GM10847 (cell line): Measurements from ENCODE around the gene SLCO3A1.

Source experiments
- POLR2A ChIP-seq: IDR thresholded peaks from 2 replicates; pipeline ENCODE4 v1.6.1; 2011; ENCODE audit not compliant: insufficient read length; ENCODE audit errors: extremely low read depth

SLCO3A1 gene

DNA sequence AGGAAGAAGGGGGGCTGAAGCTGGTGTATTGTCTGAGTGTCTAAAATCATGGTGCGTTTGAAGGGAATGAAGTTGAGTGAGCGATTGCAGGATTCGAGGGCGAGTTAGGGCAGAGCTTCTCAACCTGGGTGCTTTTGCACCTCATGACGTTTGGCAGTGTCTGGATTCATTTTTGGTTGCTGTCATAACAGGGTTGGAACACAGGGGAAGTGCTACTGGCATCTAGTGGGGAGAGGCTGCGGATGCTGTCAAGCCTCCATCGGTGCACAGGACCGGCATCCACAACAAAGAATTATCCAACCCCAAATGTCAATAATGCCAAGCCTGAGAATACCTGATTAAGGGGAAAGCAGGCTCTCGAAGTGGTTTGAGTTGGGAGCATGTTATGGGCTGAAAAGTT, 120.0 kb downstream of the SLCO3A1 start:
- no peak for TF ChIP-seq POLR2A

GRCh38 chr15:91974321-91974720, 120.8 kb downstream of the SLCO3A1 start:
- TF ChIP-seq POLR2A = no peak

GRCh38 chr15:91975241-91975978, 121.9 kb downstream of the SLCO3A1 start:
- no peak for TF ChIP-seq POLR2A

DNA sequence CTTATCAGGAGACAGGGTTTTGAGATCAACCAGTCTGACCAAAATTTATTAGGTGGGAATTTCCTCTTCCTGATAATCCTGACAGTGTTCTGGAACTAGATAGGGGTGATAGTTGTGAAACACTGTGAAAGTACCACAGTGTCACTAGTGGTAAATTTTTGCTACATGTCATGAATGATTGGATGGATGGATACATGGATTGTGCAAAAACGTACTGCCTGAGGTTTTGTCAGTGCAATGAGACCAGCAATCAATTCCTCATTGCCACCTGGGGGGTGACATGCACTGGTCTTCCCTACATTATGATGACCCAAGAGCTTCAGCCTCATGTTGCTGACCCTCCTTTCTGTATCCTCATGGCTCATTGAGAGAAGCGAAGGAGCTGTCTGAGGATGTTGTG, 123.5 kb downstream of the SLCO3A1 start:
- no peak for TF ChIP-seq POLR2A

DNA sequence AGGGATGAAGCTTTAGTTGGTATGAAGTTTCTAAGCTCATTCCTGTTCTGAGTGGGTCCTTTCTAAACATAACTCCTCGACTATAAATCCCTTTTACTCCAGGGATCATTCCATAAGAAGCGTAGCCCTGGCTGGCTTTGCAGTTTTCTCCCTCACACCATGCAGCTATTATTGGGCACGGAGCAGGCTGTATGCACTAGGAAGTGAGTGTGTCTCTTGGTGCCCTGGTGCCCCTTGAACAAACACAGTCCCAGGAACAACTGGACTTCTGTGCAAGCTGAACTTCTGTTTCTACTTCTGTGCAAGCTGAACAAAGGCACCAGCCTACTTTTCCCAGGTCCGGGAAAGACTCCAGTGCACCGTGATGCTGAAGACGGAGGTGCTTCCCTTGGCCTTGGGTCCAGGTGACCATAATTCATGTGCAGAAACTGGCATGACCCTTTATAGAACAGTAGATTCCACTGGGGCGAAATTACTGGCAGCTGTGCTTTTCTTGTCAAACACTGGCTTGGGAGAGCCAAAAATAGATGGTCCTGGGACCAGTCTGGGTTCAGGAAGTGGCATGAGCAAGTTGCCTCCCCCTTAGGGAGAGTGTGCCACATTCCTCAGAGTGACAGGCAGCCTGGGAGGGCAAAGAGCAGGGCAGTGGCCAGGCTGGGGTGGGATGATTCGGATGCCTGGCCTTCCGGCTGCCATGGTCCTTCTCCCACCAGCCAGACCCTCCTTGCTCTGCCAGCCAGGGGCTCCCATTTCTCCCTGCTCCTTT, 127.2 kb downstream of the SLCO3A1 start:
- TF ChIP-seq POLR2A = no peak

DNA sequence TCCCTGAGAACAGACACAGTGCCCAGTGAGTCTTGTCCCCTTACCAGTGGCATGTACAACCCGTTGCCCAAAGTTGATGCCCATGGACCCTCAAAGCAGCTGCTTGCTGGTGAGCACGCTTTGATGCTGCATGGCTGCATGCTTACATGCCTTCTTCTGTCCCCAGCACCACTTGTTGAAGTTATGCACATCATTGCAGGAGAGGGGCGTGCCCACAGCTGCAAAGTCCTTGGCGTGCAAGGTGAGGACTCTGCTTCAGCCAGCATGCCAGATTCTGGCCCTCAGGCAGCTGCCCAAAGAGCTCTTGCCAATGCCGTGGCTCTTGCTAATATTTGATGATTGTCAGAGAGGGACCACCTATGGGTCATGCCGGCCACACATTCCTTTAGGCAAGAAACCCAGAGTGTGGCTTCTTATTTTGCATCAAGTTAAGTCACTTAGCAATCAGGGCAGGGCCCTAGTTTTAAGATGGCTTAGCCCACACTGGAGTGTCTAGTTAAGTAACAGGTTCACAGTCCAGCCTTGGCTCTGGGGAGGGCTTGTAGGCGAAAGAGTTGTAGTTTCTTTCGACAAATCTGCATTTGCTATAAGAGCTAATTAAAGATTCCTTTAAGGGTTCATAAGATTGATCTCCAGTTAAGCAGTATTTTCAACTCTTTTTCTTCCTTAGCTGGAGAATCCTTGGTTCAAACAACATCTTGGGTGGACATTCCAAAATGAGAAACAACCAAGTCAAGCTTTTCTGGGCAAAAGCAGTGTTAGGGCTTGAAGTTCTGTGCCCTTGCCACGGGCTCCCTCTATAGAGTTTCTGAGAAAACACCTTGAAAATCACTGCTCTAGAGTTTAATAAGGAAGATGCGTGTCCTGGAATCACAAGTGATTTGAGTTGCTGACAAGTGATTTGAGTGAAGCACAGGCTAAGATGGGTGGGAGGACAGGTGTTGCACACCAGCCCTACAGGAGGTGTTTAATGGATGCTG, 128.6 kb downstream of the SLCO3A1 start:
- TF ChIP-seq POLR2A = no peak

- no peak for TF ChIP-seq POLR2A
Observed at GRCh38 chr15:91983729-91984340, 130.3 kb downstream of the SLCO3A1 start.

DNA sequence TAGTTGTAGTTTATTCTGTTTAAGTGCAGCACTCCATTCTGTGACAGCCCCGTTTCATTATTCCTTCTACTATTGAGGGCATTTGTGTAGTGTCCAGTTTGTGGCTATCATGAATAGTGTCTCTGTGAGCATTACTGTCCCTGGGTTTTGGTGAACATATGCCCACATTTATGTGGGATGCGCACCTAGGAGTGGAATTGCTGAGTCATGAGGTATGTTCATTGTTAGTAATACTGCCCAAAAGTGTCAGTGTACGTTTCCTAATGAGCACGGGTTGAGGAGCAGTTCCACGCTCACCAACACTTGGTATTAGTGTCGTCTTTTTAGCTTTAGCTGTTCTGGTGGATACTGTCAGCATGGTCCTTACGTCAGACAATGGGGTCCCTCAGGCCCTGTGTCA, 131.8 kb downstream of the SLCO3A1 start:
- no peak for TF ChIP-seq POLR2A

- TF ChIP-seq POLR2A = no peak
Observed at GRCh38 chr15:91988071-91988470, 134.6 kb downstream of the SLCO3A1 start.

DNA sequence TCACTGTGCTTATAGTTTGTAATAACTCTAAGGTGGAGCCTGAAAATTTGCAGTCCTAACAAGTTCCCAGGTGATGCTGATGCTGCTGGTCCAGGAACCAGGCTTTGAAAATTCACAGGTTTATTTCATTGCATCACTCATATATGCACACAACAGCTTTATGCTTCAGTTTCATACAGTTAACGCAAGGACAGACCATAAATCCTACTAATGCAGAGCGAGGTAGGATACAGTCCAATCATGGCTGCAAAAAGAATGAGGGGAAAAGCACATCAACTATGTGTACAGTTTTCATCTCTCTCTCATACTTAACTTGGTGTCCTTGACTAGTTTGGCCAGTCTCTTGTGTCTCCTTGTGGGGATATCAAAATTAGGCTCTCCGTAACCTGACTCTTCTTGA, 135.1 kb downstream of the SLCO3A1 start:
- TF ChIP-seq POLR2A = no peak

DNA sequence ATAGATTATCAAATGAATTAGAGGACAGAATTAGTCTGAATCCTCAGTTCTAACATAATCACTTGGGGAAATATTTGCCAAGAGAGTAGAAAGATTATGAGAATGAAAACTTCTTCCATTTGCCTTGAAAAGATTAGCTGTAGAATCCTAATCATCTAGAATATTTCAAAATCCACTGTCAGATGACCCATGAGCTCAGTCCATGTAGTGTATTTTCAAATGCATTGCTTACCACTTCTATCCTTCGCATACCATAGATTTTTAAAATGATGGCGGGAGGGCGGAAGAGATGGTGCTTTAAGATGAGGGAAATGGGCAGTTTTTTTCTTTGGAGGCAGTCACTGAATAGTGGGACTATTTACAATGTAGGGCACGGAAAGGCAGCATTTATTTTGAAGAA, 136.3 kb downstream of the SLCO3A1 start:
- no peak for TF ChIP-seq POLR2A

GRCh38 chr15:91992945-91993344, 139.4 kb downstream of the SLCO3A1 start:
- no peak for TF ChIP-seq POLR2A

GRCh38 chr15:91995146-91995545, 141.6 kb downstream of the SLCO3A1 start:
- TF ChIP-seq POLR2A = no peak

DNA sequence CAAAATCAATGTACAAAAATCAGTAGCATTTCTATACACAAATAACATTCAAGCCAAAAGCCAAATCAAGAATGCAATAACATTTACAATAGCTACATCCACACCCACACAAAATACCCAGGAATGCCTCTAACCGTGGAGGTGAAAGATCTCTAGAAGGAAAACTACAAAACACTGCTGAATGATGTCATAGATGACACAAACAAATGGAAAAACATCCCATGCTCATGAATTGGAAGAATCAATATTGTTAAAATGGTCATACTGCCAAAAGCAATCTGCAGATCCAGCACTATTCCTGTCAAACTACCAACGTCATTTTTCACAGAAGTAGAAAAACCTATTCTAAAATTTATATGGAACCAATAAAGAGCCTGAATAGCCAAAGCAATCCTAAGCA, 143.7 kb downstream of the SLCO3A1 start:
- no peak for TF ChIP-seq POLR2A

DNA sequence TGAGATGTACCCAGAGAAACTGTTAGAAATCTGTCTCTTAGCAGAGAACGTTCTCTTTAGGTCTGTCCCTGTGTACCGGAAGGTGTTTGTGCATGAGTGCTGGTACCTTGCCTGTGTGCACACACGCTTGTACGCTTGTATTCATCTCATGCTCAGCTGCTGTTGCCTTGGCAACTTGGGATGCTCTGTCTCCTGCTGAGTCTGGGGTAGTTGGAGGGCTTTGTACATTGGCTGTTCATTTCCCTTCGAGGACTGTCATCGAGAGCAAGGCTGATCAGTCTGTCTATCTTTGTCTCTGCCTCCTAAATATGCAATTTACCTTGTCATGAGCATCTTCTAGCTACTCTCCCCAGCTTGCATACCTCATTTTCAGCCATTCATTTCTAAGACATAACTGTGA, 147.2 kb downstream of the SLCO3A1 start:
- no peak for TF ChIP-seq POLR2A

DNA sequence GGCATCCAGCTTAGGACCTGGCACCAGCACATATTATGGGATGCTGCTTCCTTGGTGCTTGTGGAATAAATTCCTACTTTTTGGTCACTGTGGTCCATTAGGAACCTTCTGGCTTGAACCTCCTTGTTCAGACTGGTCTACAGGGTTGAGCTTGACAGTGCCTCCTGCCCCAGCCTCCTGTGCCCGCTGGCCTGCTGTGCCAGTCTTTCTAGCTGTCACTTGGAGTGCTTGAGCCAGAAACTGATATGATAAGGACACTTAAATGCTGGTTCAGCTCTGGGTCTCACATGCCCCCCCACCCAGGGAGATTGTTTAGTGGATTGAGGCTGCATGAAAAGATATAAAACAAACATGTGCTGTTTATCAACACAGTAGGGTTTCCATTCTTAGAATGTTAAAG, 147.8 kb downstream of the SLCO3A1 start:
- TF ChIP-seq POLR2A = no peak

DNA sequence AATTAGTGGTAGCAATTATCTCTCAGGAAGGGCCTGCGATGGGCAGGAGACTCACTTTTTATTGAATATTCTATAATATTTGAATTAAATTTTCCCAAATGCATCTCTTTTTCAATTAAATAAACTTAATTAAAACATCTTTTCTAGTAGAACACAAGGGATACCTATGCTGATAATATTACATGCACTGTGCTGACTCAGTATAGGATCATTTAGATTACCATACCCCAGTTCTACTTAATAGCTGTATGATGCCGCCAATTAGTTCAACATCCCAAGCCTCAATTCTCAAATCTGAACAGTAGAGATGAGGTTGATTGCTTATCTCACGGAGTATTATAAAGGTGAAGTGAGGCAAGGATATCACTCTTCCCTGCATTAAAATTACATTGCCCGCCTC, 149.2 kb downstream of the SLCO3A1 start:
- TF ChIP-seq POLR2A = no peak
